Heart right ventricle (tissue), 16 donors: Measurements from ENCODE around the gene MYO1D. TPM values are rescaled to one million over a fixed set of nuclear protein-coding genes. Genes with fewer than 3 reads are reported as not detected.

Experiments
- ATAC-seq, 8 donors: fragments of 200-7000 bp; cut with Tn5 transposase; one replicate each; pipeline ENCODE4 v1.9.1; 2020; ENCODE audit warnings: mild to moderate bottlenecking in 8 of 8, moderate library complexity in 8 of 8, moderate number of reproducible peaks in 1 of 8
- DNase-seq, 2 donors: peaks; one replicate each; pipeline ENCODE4 v3.0.0-alpha.2; 2020
- H3K27ac ChIP-seq, 10 donors: fragments of 200-600 bp; sonication (generic) in 2 of 10; one replicate each; pipeline versions ENCODE4 v1.5.0 to v1.8.0; 2020 to 2022; ENCODE audit warnings: mild to moderate bottlenecking in 3 of 10
- H3K27me3 ChIP-seq, 7 donors: fragments of 200-600 bp; one replicate each; pipeline ENCODE4 v1.8.0; 2021 to 2022; ENCODE audit warnings: mild to moderate bottlenecking in 2 of 7
- H3K36me3 ChIP-seq, 9 donors: fragments of 200-600 bp; sonication (generic) in 1 of 9; one replicate each; pipeline versions ENCODE4 v1.5.0 to v1.8.0; 2020 to 2022; ENCODE audit warnings: mild to moderate bottlenecking in 2 of 9
- H3K4me1 ChIP-seq, 9 donors: fragments of 200-600 bp; sonication (generic) in 1 of 9; one replicate each; pipeline versions ENCODE4 v1.5.0 to v1.8.0; 2020 to 2022; ENCODE audit warnings: mild to moderate bottlenecking in 4 of 9
- H3K4me3 ChIP-seq, 10 donors: fragments of 200-600 bp; sonication (generic) in 2 of 10; one replicate each; pipeline versions ENCODE4 v1.5.0 to v1.8.0; 2020 to 2022; ENCODE audit warnings: mild to moderate bottlenecking in 7 of 10, moderate library complexity in 2 of 10
- H3K9me3 ChIP-seq, 11 donors: fragments of 200-600 bp in 10 of 11; sonication (generic) in 2 of 11; one replicate each; pipeline versions ENCODE4 v1.5.0 to v1.8.0; 2013 to 2022; ENCODE audit warnings: mild to moderate bottlenecking in 2 of 11, control low read depth in 1 of 11, moderate library complexity in 1 of 11
- CTCF ChIP-seq, 9 donors: fragments of 200-600 bp; sonication (generic) in 2 of 9; IDR thresholded peaks; one replicate each; pipeline versions ENCODE4 v1.5.0 to v1.8.0; 2021 to 2022; ENCODE audit warnings: antibody characterized with exemption in 9 of 9, mild to moderate bottlenecking in 5 of 9, moderate library complexity in 1 of 9
- WGBS, 2 donors: extraction: QIAGEN DNeasy Blood & Tissue Kit; methylation state at CpG; one replicate each; pipeline ENCODE4 v1.1.7; 2013; ENCODE audit warnings: inconsistent platforms in 1 of 2; 5-methylcytosine and 5-hydroxymethylcytosine counted together
- intact Hi-C, 10 donors: fragments of 100-400 bp; cut with DNase I; formaldehyde crosslinking; loops; one replicate each; pipeline versions ENCODE4 v1.11.1 to v1.14.2; 2022
- polyA plus RNA-seq, 2 donors: library from polyadenylated mRNA; stranded (reverse); fragments of 200-250 nt; gene quantifications; one replicate each; pipeline ENCODE4 v1.2.3, GENCODE V29; 2013
- total RNA-seq, 10 donors: library from RNA; stranded (reverse); fragmentation: NEBNext Ultra II Directional in 3 of 10; extraction: Animal tissue kit (Norgen Biotek cat#: 25700) in 3 of 10; gene quantifications; one replicate each; pipeline versions ENCODE4 v1.2.1 to v1.2.4, GENCODE V29; 2021 to 2023
- donor health status: Arrhythmogenic right ventricular cardiomyopathy.
- donor health status: ischemic (EF 13 %, LVEDD 7.1; RV severe dilation, severe dysfunction).
- donor health status: healthy with polysubstance abuse.
- donor health status: DM: no; HTN: yes; CAD: no.
- donor health status: DM: no; HTN: no; CAD: no.
- donor health status: ischemic (EF 25% LVEDD 6.9; RV normal size, moderate dysfunction).
- donor health status: ischemic (EF 25% LVEDD 5.7; RV mildly dilated, moderate dysfunction).
- donor health status: healthy.
- donor health status: DM: yes; HTN: yes; CAD: no.
- donor health status: Ischemic cardiomyopathy.
- donor health status: ischemic (EF 35%, LVEDD 5.7; RV mildly dilated, moderate dysfunction).
- donor health status: nonischemic (EF 11% LVEDD 7.7; RV severe dilation, severe dysfunction).
- donor health status: DM: yes; HTN: yes; CAD: no.
- donor health status: PGD.
- donor health status: ischemic (EF 29% LVEDD 5.4; RV normal size, mild dysfunction).
- donor health status: nonischemic (EF 23%, LVEDD 6.1; RV moderate dilation, normal function).

MYO1D gene
- total and polyA plus RNA-seq, 12 donors: 1.9 to 16.4 (median 6.7) TPM

- no peak for TF ChIP-seq CTCF (IDR thresholded peaks at IDR 0.05)
- Histone ChIP-seq H3K9me3 (no peaks in the 10 kb centered on the region), H3K27ac (no peak overlapping the region), H3K27me3 (no peaks in the 10 kb centered on the region), H3K4me3 (no peak overlapping the region), H3K36me3 (no peaks in the 10 kb centered on the region), H3K4me1 (peaks cover 0 to 12% (median 3%) of the 10 kb centered on the region in 9 donors)
- intact Hi-C loops: no loop called here
- WGBS, 2 donors: 53 to 58% methylated on average over 6 of the region's 6 CpGs
- DNase-seq: no peak
- ATAC-seq: no peak
Measured at GRCh38 chr17:32558326-32558955, 318.5 kb downstream of the MYO1D start.

- no peaks in the 10 kb centered on the region for H3K36me3 ChIP-seq
- WGBS, 2 donors: 93 to 95% methylated on average over 12 of the region's 12 CpGs
- H3K9me3 ChIP-seq: no peaks in the 10 kb centered on the region
- TF ChIP-seq CTCF (IDR thresholded peaks at IDR 0.05): no peak
- H3K4me3 ChIP-seq: no peak overlapping the region
- no peaks in the 10 kb centered on the region for H3K27me3 ChIP-seq
- peaks cover 0 to 27% (median 3%) of the 10 kb centered on the region in 9 donors for H3K4me1 ChIP-seq
- intact Hi-C loops: loop anchor here in 1 of 10 donors (1.0 kb wide), 1 partner anchor 8 kb away; no protein-coding TSS in a partner anchor
- no peak overlapping the region for H3K27ac ChIP-seq
- no peak for ATAC-seq
- DNase-seq: no peak
Measured at GRCh38 chr17:32555611-32556310, 321.2 kb downstream of the MYO1D start.

- intact Hi-C loops: no loop called here
- no peak for TF ChIP-seq CTCF (IDR thresholded peaks at IDR 0.05)
Measured at GRCh38 chr17:32553168-32553567, 323.8 kb downstream of the MYO1D start.

GRCh38 chr17:32552280-32552679 lies 324.6 kb downstream of the MYO1D start:
- intact Hi-C loops: no loop called here
- no peaks in the 10 kb centered on the region for H3K36me3 ChIP-seq
- no peak overlapping the region for H3K27ac ChIP-seq
- no peak for TF ChIP-seq CTCF (IDR thresholded peaks at IDR 0.05)
- H3K27me3 ChIP-seq: no peaks in the 10 kb centered on the region
- H3K9me3 ChIP-seq: no peaks in the 10 kb centered on the region
- no peak overlapping the region for H3K4me3 ChIP-seq
- DNase-seq (no peak), ATAC-seq (no peak)
- H3K4me1 ChIP-seq: peaks cover 0 to 17% (median 0%) of the 10 kb centered on the region in 9 donors

More at GRCh38 chr17:32553168-32553567, 323.8 kb downstream of the MYO1D start:
- H3K27ac ChIP-seq: no peak overlapping the region
- WGBS, 2 donors: 73 to 74% methylated on average over 3 of the region's 3 CpGs
- H3K4me3 ChIP-seq: no peak overlapping the region
- no peaks in the 10 kb centered on the region for H3K9me3 ChIP-seq
- no peaks in the 10 kb centered on the region for H3K36me3 ChIP-seq
- no peaks in the 10 kb centered on the region for H3K27me3 ChIP-seq
- H3K4me1 ChIP-seq: peaks cover 0 to 17% (median 0%) of the 10 kb centered on the region in 9 donors
- DNase-seq: no peak
- no peak for ATAC-seq
